ENCODE data around the gene C10orf67.
A peak's percentile ranks its signal among the peaks of the same experiment; 100 is the strongest.
"Not testable (repeated sequence)": the region's sequence is repeated elsewhere in the genome, so short reads cannot be mapped to it uniquely, and the experiment has no call there.

Gene C10orf67

DNA sequence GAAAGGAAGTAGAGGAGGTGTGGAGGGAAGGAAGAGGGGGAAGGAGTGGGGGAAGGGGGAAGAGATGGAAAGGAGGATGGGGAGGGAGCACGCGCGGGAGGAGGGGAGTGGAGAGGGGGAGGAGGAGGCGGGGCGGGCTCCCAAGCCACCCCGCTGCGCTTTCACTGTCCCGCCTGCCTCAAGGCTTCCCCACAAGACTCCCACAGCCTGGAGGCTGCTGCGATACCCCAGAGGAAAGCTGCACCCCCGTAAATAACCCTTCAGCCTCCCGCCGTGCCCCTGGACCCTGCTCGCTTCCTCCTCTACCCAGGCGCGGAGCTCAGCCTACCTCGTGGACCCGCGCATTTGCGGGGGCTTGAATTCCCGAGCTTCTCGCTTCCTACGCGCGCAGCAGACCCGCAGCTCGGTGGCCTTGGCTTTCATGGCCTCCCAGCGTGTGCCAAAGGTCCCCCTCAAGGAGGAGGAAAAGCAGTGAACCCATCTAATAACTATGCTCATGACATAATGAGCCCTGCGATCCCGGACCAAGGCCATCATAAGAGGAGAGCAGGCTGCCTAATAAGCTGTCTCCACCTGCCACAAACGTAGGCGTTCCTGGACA, at the start of gene C10orf67:
C10orf67 (minus strand) TSS at position 557 of the 601 bp plus-strand sequence; CDS start at position 534, 23 bp downstream.
- peak; percentile 78 for DNase-seq (ENCODE audit: low spot score)

DNA sequence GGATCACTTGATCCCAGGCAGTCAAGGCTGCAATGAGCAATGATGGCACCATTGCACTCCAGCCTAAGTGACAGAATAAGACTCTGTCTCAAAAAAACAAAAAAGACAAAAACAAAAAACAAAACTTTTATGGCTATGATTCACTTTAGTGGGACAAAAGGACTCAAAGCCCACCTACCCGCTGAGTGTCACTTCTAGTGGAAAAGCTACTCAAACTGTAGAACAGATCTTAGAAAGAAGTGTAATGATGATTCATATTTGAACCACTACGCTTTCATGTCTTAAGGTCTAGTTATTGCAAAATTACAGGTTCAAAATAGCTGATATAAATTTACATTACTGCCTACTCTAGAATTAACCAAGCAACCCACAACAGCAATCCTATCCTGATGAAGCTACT, 47.2 kb upstream of the C10orf67 start:
- no peak for DNase-seq (ENCODE audit: low spot score)

DNA sequence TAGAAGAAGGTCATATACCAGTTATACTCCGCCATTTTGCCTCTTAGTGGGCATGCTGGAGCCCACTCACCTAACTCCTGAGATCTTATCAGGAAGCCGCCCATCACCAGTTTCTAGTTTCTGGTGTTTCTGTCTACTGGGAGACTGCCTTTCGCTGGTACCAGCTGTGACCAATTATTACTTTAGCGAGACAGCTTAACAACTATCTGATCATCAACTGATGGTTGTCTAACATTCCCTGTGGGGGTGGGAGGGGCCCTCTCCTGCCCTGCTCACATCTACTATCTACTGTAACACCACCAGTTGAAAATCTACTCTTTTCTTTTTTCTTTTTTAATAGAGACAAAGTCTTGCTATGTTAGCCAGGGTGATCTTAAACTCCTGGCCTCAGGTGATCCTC, 46.2 kb upstream of the C10orf67 start:
- DNase-seq (ENCODE audit: low spot score), result no peak

DNA sequence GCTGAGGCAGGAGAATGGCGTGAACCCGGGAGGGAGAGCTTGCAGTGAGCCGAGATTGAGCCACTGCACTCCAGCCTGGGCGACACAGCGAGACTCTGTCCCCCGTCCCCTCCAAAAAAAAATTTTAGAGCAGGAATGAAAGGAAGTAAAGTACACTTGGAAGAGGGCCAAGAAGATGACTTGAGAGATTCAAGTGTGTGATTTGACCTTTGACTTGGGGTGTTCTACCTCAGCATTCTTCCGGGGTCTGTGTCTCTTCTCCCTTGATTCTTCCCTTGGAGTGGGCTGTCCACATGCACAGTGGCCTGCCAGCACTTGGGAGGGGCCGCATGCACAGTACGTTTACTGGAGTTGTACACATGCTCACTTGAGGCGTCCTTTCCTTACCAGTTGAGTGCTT, 45.8 kb upstream of the C10orf67 start:
- not testable (repeated sequence) for DNase-seq (ENCODE audit: low spot score)

DNA sequence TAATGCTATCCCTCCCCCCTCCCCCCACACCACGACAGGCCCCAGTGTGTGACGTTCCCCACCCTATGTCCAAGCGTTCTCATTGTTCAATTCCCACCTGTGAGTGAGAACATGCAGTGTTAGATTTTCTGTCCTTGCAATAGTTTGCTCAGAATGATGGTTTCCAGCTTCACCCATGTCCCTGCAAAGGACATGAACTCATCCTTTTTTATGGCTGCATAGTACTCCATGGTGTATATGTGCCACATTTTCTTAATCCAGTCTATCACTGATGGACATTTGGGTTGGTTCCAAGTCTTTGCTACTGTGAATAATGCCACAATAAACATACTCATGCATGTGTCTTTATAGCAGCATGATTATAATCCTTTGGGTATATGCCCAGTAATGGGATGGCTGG, 42.9 kb upstream of the C10orf67 start:
- not testable (repeated sequence) for DNase-seq (ENCODE audit: low spot score)

DNA sequence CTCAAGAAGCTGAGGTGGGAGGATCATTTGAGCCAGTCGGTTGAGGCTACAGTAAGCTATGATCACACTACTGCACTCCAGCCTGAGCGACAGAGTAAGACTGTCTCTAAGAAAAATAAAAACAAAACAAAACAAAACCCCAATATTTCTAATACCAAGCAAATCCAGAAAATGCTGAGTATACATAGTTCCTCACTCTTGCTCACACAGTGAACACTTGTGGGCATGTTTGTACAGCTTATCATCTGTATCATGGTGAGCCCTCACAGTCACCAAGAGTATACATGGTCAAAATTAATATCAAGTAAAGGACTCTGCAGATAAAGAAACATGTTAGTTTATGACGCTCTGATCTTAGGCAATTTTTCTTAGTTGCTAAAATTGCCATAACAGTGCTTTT, 41.5 kb upstream of the C10orf67 start:
- no peak for DNase-seq (ENCODE audit: low spot score)

DNA sequence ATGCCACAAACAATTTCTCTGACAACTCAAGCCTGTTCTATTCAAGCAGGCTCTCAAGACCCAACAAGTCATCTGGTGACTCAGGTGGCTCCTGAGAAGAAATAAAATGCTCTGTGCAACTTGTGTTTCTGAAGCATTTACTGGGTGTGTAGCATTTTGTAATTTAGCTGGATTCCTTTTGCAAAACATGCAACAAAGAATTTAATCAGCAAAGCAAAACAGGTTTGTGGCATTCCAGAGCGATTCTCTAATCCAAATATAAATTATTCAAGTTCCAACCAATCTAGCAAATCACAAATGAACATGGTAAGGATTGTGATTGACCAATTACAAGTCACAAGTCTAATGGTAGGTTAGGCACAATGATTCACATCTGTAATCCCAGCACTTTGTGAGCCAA, 39.8 kb upstream of the C10orf67 start:
- no peak for DNase-seq (ENCODE audit: low spot score)

DNA sequence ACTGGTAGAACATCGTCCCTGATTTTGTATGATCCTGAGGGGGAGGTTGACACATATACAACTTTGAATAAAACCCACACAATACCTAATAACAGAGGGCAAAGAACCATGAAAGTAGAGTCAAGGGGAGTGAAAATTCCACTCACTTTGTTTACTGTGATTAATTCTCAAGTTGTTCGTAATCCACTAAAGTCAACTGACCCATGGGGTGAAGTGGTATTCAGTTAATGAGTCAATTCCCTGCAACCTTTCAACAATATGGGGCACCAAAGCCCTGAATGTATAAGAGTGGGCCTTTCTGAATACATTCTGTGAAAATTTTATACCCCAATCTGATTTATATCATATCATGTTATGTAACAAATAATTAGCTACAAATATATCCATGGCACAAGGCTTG, 39.0 kb upstream of the C10orf67 start:
- DNase-seq (ENCODE audit: low spot score), result no peak

DNA sequence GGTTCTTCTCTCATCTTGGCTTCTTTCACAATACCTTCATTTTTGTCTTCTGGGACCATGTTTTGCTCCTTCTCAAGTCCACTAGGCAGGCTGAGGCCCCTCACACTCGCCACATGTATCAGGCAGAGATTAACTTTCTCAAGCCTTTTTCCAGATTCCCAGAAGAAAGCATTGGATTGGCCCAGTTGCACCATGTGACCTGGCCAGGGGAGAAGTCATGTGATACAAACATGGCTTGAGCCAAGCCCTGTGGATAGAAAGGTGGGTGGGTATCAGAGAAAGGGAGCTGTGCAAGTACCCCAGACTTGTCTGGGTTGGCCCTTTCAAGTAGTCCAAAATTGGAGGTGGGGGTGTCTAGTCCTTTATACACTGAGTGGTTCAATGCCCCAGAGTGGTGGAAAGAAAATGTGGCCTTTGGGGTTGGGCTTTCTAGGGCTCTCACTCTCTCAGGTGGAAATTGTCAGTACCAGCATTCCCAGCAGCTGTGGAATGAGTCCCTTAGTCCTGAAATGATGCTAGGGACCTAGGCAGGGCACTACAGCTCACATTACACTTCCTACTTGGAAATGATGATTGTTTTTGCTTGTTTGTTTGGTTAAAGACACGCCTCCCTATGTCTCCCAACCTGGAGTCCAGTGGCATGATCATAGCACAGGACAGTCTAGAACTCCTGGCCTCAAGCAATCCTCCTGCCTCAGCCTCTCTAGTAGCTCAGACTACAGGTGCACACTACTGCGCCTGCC, 36.9 kb upstream of the C10orf67 start:
- no peak for DNase-seq (ENCODE audit: low spot score)

DNA sequence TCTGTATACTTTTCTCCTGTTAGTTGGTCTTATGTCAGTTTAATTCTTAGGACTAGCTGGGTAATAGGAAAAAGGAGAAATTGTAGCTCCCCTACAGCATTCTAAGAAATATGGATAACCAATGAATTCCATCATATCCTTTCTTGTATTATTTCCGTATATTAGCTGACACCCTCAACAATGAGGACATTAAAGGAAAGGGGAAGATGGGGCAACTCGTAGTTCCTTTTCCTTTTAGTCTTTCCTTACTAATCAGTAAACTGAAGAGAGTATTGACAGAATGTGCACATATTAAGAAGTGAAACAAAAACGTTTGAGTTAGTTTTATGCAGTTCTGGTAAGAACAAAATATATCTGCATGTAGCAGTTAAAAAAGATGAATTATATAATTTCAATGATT, 35.1 kb upstream of the C10orf67 start:
- DNase-seq (ENCODE audit: low spot score), result no peak

DNA sequence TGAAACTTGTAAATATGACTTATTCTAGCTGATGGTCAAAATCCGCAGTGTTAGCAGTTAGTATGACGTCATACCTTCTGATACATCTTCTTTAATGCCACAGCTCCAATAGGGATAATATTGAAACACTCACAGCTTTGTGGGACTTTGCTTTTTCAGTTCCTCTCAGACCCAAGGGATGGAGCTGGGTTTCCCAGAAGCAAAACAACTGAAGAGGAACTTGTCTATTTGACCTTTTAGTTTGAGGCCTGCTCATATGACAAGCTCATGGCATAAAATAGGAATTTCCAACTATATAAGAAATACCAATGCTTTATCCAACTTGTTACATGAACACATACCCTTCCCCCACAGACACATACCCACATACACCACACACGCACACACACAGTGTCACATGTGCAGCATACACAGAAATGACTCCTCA, 31.6 kb upstream of the C10orf67 start:
- DNase-seq (ENCODE audit: low spot score), result no peak

DNA sequence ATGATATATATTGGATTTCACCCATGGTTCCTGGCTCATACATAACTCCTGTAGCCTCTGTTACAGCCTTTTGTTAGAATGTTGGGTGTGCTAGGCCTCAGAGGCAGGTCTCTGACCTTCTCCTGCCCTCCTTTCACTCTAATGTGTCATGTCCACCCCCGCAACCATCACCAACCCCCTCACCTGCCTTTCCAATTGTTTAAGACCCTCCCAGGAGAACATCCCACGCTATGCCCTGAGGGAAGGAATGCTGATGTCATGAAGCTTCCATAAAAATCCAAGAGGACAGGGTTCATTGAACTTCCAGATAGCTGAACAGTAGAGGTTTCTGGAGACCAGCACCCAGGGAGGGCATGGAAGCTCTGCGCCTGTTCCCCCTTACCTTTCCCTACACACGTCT, 30.8 kb upstream of the C10orf67 start:
- no peak for DNase-seq (ENCODE audit: low spot score)

DNA sequence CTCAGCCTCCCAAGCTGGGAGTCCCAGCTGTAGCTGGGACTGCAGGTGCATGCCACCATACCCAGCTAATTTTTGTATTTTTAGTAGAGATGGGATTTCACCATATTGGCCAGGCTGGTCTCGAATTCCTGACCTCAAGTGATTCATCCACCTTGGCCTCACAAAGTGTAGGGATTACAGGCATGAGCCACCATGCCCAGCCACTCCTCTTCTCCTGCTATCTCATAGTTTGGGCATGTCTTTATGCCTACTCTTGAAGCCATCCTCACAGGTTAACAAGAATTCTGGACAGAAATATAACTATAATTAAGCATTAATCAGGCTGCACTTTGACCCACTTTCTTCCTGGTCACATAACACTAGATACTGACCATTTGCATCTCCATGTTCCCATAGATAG, 28.6 kb upstream of the C10orf67 start:
- no peak for DNase-seq (ENCODE audit: low spot score)

DNA sequence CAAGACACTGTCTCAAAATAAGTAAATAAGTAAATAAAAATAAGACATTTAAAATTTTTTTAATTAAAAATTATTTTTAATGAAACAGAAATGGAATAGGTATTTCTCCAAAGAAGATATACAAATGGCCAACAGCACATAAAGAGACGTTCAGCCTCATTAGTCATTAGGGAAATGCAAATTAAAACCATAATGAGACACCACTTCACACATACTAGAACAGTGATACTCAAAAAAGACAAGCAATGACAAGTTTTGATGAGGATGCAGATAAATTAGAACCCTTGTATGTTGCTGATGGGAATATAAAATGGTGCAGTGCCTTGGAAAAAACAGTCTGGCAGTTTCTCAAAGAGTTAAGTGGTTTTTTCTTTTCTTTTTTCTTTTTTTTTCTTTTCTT, 26.5 kb upstream of the C10orf67 start:
- no peak for DNase-seq (ENCODE audit: low spot score)

DNA sequence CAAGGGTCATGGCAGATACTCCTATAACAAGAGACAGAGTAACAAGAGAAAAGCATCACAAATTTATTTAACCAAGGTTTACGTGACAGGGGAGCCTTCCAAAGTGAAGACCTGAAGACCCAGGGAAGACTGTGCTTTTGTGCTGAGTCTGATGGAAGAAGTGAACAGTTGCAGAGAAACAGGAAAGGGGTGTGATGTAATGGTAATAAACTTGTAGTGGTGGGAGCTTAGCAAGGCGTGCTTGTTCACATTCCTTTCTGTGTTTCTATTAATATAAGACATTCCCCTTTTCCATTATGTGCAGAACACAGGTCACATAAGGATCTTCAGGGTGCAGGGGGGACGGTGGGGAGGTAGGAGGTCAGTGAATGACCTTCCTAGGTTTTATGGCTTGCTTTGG, 25.5 kb upstream of the C10orf67 start:
- no peak for DNase-seq (ENCODE audit: low spot score)

DNA sequence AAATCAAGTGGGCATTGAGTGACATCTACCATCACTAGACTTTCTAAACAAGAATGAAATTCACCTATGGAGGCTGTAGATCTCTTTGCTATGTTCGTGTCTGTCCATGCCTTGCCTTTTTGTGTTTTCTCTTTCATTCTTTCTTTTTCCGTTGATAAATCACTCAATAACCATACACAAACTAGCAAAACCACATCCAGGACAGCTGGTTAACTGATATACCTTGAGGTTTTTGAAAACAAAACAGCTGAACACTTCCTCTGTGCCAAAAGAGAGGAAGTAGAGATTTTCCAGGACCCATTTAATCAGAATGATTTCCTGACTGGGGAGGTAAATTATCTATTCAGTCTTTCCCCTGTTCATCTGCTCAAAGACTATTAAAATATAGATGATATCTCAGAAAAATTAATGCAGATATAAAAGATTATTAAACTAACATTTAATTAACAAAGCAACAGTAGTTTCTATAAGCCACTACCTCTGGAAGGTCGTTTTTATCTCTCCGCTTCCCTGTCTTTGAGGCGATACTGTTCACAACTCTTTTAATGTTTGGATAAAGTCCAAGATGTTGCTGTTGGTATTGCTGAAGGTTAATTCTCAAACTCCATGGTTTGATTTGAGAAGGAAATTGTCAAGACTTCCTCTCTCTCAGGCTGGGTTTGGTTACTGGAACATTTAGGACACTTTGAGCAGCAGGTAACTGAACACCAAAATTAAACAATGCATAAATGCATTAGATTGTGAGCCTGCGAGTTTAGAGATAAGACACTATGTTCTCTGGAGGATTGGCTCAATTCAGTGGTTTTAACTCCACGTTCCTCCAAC, 24.4 kb upstream of the C10orf67 start:
- no peak for DNase-seq (ENCODE audit: low spot score)

DNA sequence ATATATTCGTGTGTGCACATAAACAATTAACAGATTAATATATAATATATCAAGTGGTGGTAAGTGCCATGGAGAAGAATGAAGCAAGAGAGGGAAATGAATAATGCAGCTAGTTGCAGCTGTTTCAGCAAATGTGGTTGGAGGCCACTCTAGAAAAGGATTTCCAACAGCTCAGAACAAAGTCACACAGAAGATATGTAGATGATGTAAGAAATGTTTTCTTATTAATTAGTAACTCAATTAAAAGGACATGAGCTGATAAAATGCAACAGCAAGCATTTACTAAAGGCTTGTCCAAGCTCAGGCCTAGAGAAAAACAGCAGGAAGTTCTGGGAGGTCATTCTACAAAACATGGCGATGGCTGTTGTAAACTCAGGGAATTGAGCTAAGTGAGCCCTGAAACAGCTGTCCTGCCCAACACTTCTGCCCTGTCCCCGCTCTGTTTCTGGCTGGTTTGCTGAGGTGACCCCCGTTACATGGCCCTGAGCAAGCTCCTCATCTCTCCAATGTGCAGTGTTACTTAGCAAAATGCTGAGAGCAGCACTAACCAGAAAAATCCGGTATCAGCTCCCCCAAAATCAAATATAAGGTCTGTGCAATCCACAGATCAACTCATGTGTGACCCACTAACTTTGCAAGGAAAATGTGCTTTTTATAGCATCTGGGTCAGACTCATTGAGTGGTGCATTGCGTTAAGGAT, 23.4 kb upstream of the C10orf67 start:
- DNase-seq (ENCODE audit: low spot score), result no peak

DNA sequence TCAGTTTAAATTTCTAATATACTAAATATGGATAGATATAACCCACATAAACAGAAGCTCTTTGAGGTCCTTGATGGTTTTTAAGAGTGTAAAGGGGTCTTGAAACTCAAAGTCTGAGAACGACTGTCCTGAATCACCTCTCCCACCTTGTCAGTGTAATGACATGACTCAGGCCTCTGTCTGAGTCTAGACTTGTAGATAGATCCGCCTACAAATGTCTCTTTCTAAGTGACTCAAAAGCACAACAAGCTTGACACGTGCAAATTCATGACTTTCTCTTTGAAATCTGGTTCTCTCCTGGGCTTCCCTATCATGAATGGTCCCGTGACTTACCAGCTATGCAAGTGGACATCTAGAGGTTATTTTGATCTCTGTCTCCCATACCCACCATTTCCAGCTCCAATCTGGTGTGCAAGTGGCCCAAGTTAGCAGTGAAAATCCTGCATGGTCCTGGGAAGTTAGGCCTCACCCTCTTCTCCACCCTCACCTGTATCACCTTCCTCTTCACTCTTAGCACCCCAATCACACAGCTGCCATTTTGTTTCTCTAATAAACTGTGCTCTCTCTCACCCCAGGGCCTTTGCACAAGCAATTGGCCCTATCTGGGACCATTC, 20.9 kb upstream of the C10orf67 start:
- DNase-seq (ENCODE audit: low spot score), result not testable (repeated sequence)

DNA sequence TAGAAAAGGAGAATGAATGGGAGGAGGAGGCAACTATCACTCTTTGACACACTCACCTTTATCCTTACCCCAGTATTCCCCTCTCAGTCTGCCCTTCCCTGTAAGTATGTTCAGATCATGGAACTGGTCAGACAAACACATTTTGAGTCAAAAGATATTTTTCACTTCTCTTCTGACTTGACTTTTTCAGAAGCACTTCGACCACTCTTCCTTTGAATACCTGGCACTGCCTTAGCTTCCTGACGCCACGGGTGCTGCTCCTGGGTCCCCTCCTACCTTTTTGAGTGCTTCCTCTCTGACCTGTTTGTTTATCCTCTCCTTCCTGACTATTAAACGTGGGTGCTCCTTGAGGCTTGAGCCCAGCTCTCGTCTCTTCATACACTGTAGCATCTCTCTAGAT, 19.8 kb upstream of the C10orf67 start:
- DNase-seq (ENCODE audit: low spot score), result no peak

DNA sequence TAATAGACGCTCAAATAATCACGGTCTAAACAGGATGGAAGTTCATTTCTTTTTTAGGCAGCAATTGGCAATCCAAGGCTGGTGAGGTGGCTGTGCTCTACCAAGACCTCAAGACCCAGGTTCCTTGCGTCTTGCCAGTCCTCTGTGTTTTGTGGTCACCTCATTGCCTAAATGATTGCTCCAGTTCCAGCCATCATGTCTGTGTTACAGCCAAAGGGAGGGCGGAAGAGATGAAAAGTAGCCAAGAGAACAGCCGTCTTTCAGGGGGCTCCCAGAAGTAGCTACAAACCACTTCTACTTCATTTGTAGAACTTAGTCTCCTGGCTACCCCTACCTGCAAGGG, 19.2 kb upstream of the C10orf67 start:
- no peak for DNase-seq (ENCODE audit: low spot score)

DNA sequence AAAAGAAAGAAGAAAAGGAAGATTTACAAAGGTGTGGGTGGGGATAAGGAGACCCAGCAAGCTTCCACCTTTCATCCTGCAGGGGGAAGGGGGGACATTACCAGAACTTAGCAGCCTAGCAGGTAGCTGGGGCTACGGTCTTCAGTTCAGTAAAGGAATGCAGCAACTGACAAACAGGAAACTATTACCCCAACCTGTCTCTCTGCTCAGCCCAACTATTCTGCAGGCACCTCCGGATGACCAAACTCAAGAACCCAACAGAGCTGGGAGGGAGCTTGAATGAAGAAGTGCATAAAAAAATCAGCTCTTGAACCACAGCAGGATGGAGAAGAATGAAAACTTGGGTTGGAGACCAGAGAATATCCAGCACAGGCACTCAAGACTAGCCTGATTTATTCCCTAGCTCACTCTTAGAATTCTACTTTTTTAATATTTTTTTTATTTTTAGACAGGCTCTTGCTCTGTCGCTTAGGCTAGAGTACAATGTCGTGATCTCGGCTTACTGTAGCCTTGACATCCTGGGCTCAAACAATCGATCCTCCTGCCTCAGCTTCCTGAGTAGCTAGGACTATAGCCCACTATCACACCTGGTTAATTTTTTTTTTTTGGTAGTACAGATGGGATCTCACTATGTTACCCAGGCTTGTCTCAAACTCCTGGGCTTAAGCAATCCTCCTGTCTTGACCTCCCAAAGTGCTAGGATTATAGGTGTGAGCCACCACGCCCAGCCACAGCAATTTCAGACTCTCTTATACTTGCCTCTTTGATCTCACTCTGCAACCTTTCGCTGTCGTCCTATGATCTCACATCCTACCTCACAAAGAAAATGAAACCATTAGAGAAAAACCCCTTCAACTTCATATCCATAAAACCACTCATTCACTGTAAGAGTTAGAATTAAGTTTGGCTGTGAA, 18.5 kb upstream of the C10orf67 start:
- no peak for DNase-seq (ENCODE audit: low spot score)
